ENCODE results near the gene SLC8A3.

Gene SLC8A3

DNA sequence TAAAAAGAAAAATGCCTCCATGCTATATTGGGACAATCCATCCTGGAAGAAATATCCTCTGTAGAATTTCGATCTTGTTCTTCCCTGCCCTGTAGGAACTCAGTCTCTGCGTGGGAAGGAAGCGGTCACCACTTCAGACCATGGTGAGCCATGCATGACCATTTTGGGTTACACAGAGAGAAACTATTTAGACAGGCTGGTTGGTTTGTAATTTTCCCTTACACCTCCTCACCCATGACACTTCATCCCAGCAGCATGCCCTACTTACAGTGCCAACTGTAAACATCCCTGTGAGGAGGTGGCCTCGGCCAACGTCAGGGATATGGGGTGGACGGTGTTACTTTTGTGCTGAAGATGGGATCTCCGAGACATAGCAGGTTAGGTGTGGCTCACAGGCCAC lies 188.2 kb downstream of the SLC8A3 start:
- Histone ChIP-seq H3K36me3 (no peaks in the 10 kb centered on the region), H3K4me1 (no peaks in the 10 kb centered on the region), H3K9me3 (no peaks in the 10 kb centered on the region), H3K4me3 (ENCODE audit: low read depth, low read length) (no peak overlapping the region), H3K27me3 (no peaks in the 10 kb centered on the region; the same call in 1 of the 2 replicates)
- TF ChIP-seq, protein P1, sequence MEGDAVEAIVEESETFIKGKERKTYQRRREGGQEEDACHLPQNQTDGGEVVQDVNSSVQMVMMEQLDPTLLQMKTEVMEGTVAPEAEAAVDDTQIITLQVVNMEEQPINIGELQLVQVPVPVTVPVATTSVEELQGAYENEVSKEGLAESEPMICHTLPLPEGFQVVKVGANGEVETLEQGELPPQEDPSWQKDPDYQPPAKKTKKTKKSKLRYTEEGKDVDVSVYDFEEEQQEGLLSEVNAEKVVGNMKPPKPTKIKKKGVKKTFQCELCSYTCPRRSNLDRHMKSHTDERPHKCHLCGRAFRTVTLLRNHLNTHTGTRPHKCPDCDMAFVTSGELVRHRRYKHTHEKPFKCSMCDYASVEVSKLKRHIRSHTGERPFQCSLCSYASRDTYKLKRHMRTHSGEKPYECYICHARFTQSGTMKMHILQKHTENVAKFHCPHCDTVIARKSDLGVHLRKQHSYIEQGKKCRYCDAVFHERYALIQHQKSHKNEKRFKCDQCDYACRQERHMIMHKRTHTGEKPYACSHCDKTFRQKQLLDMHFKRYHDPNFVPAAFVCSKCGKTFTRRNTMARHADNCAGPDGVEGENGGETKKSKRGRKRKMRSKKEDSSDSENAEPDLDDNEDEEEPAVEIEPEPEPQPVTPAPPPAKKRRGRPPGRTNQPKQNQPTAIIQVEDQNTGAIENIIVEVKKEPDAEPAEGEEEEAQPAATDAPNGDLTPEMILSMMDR (IDR thresholded peaks at IDR 0.05; ENCODE audit: low read depth, low read length), result no peak
- DNase-seq, result no peak

DNA sequence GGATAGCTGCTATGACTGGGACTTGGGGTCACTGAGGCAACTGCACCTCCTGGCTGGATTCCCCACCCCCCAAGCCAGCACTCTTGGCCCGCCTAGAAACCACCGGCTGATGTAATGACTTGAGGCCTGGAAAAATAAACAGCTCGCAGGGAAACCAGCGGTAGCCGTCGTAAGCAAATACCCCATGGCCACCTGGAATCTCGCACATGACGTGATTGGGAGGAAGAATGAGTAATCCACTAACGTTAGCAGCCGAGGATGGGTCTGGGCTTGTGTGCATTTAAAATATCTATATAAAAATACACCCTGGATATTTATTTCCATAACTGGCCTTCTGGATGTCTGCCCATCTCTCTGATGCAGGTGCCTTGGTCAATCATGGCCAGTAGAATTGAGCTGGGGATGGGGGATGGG lies 189.5 kb downstream of the SLC8A3 start:
- TF ChIP-seq, protein P1 (IDR thresholded peaks at IDR 0.05; ENCODE audit: low read depth, low read length), result no peak
- Histone ChIP-seq H3K4me1 (no peaks in the 10 kb centered on the region), H3K36me3 (no peaks in the 10 kb centered on the region), H3K9me3 (no peaks in the 10 kb centered on the region), H3K27me3 (no peaks in the 10 kb centered on the region), H3K4me3 (ENCODE audit: low read depth, low read length) (no peak overlapping the region)
- DNase-seq, result no peak

DNA sequence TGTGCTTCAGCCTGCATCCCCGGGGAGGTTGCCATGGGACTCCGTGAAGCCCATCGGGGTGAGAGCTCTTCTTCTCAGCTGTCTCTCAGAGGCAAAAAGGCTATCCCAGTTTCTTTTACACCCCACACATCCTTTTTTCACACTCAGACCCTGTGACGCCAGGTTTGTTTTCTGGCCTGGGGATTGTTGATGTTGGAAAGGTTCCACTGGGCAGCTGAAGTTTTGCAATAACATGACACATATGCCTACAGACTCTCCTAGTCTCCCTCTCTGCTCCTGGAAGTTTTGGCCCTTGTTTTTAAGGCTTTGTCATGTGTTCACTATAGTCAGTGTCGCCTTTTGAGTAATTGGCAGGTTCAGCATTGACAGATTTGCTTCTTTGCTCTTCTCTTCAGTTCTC lies 190.9 kb downstream of the SLC8A3 start:
- Histone ChIP-seq H3K36me3 (no peaks in the 10 kb centered on the region), H3K4me1 (no peaks in the 10 kb centered on the region), H3K9me3 (no peaks in the 10 kb centered on the region), H3K27me3 (no peaks in the 10 kb centered on the region), H3K4me3 (ENCODE audit: low read depth, low read length) (no peak overlapping the region)
- no peak for DNase-seq
- TF ChIP-seq, protein P1 (IDR thresholded peaks at IDR 0.05; ENCODE audit: low read depth, low read length), result no peak

DNA sequence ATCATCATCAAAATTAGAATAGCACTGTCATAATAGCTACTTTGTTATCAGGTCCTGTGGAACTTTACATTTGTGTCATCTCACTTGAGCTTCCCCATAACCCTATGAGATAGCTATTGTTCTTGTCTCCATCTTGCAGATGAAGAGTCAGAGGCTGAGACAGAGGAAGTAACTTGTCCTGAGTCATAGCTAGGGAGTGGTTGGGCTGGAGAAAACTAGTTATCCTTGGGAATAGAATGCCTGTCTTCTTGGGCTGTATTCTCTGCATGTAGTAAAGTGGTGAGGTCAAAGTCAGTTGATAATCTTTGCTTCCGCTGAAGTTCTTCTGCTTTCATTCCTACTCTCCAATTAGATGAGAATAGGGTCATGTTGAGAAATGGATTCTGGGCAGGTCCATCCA lies 192.5 kb downstream of the SLC8A3 start:
- Histone ChIP-seq H3K4me3 (ENCODE audit: low read depth, low read length) (no peak overlapping the region), H3K27me3 (0 out of 2 replicates have a peak, but pooled peaks cover 5% of the 10 kb centered on the region), H3K36me3 (no peaks in the 10 kb centered on the region), H3K9me3 (no peaks in the 10 kb centered on the region), H3K4me1 (no peaks in the 10 kb centered on the region)
- TF ChIP-seq, protein P1 (IDR thresholded peaks at IDR 0.05; ENCODE audit: low read depth, low read length), result no peak
- DNase-seq, result no peak
